T-helper 17 cell (primary cell): ENCODE data around the gene EIF3M. TPM values are rescaled to one million over a fixed set of nuclear protein-coding genes. Genes with fewer than 3 reads are reported as not detected.
A peak's percentile ranks its signal among the peaks of the same experiment; 100 is the strongest.
"Not testable (repeated sequence)": the region's sequence is repeated elsewhere in the genome, so short reads cannot be mapped to it uniquely, and the experiment has no call there.

Source experiments
- ATAC-seq: fragments of 150-1000 bp; cut with Tn5 transposase; 2 replicates; pipeline ENCODE4 v1.10.0; 2021; ENCODE audit warnings: mild to moderate bottlenecking, moderate library complexity
- DNase-seq, 3 donors: peaks; one replicate each; pipeline versions ENCODE4 v3.0.0 to v3.0.0-alpha.2; 2020 to 2021
- H3K9me3 ChIP-seq: one replicate; pipeline ENCODE4 v1.7.0; 2013; ENCODE audit warnings: low read length, mild to moderate bottlenecking; ENCODE audit not compliant: control insufficient read depth, poor library complexity, severe bottlenecking
- H3K27ac Mint-ChIP-seq: one replicate; pipeline ENCODE4 v1.8.0; 2022; ENCODE audit warnings: mild to moderate bottlenecking, moderate library complexity, mixed read lengths
- H3K27me3 Mint-ChIP-seq: one replicate; pipeline ENCODE4 v1.8.0; 2022; ENCODE audit warnings: mixed read lengths
- H3K36me3 Mint-ChIP-seq: one replicate; pipeline ENCODE4 v1.8.0; 2022; ENCODE audit warnings: low read depth, mixed read lengths
- H3K4me1 Mint-ChIP-seq: one replicate; pipeline ENCODE4 v1.8.0; 2022; ENCODE audit warnings: mild to moderate bottlenecking, mixed read lengths
- H3K4me3 Mint-ChIP-seq: one replicate; pipeline ENCODE4 v1.8.0; 2022; ENCODE audit warnings: mild to moderate bottlenecking, moderate library complexity, mixed read lengths
- total RNA-seq, 4 donors: library from RNA in 2 of 4; stranded (reverse) in 2 of 4; gene quantifications; one replicate each; pipeline ENCODE4 v1.2.3 and lab custom pipeline; 2022 to 2026

Gene EIF3M
- total RNA-seq, 2 donors from 2014 or later = 203 to 215 TPM

GRCh38 chr11:32573228-32573627 lies 10.4 kb upstream of the EIF3M start:
- DNase-seq (no peak), ATAC-seq (no peak)
- H3K27me3 Mint-ChIP-seq = peaks cover 42% of the 10 kb centered on the region
- H3K36me3 Mint-ChIP-seq = peaks cover 5% of the 10 kb centered on the region
- no peak overlapping the region for H3K27ac Mint-ChIP-seq
- no peak overlapping the region for H3K4me3 Mint-ChIP-seq
- H3K4me1 Mint-ChIP-seq = peaks cover 4% of the 10 kb centered on the region
- H3K9me3 ChIP-seq = no peaks in the 10 kb centered on the region

- DNase-seq (no peak), ATAC-seq (no peak)
- no peak overlapping the region for H3K4me3 Mint-ChIP-seq
- peaks cover 42% of the 10 kb centered on the region for H3K27me3 Mint-ChIP-seq
- H3K27ac Mint-ChIP-seq = no peak overlapping the region
- peaks cover 5% of the 10 kb centered on the region for H3K36me3 Mint-ChIP-seq
- H3K9me3 ChIP-seq = no peaks in the 10 kb centered on the region
- H3K4me1 Mint-ChIP-seq = peaks cover 4% of the 10 kb centered on the region
Observed at GRCh38 chr11:32574421-32574820, 9.2 kb upstream of the EIF3M start.

GRCh38 chr11:32575070-32575469 lies 8.6 kb upstream of the EIF3M start:
- DNase-seq (no peak), ATAC-seq (no peak)
- Mint-ChIP-seq H3K4me3 (no peak overlapping the region), H3K36me3 (peaks cover 5% of the 10 kb centered on the region), H3K27ac (no peak overlapping the region), H3K27me3 (peaks cover 40% of the 10 kb centered on the region), H3K4me1 (peaks cover 4% of the 10 kb centered on the region)
- no peaks in the 10 kb centered on the region for H3K9me3 ChIP-seq

- Mint-ChIP-seq H3K4me3 (no peak overlapping the region), H3K36me3 (peaks cover 2% of the 10 kb centered on the region), H3K27ac (no peak overlapping the region), H3K4me1 (peaks cover 2% of the 10 kb centered on the region), H3K27me3 (peaks cover 26% of the 10 kb centered on the region)
- ATAC-seq = no peak
- DNase-seq = no peak
- H3K9me3 ChIP-seq = no peaks in the 10 kb centered on the region
Observed at GRCh38 chr11:32576456-32576855, 7.2 kb upstream of the EIF3M start.

GRCh38 chr11:32580967-32581366 lies 2.7 kb upstream of the EIF3M start:
- Mint-ChIP-seq H3K4me3 (no peak overlapping the region), H3K36me3 (peaks cover 9% of the 10 kb centered on the region), H3K27me3 (no peaks in the 10 kb centered on the region), H3K27ac (no peak overlapping the region), H3K4me1 (peaks cover 21% of the 10 kb centered on the region)
- DNase-seq = no peak
- H3K9me3 ChIP-seq = no peaks in the 10 kb centered on the region
- no peak for ATAC-seq

- Mint-ChIP-seq H3K27me3 (no peaks in the 10 kb centered on the region), H3K36me3 (peaks cover 9% of the 10 kb centered on the region), H3K4me1 (peaks cover 24% of the 10 kb centered on the region), H3K4me3 (no peak overlapping the region), H3K27ac (no peak overlapping the region)
- ATAC-seq (no peak), DNase-seq (no peak)
- no peaks in the 10 kb centered on the region for H3K9me3 ChIP-seq
Observed at GRCh38 chr11:32581556-32581955, 2.1 kb upstream of the EIF3M start.

GRCh38 chr11:32584921-32585320 lies 1.3 kb downstream of the EIF3M start:
- peak overlapping the region; percentile 98 for H3K4me3 Mint-ChIP-seq
- H3K36me3 Mint-ChIP-seq = peaks cover 9% of the 10 kb centered on the region
- H3K27me3 Mint-ChIP-seq = no peaks in the 10 kb centered on the region
- H3K4me1 Mint-ChIP-seq = peaks cover 33% of the 10 kb centered on the region
- no peak for ATAC-seq
- H3K27ac Mint-ChIP-seq = peak overlapping the region; percentile 96
- DNase-seq = no peak
- H3K9me3 ChIP-seq = no peaks in the 10 kb centered on the region

GRCh38 chr11:32586576-32587190 lies 3.1 kb downstream of the EIF3M start:
- no peak for DNase-seq
- no peak for ATAC-seq
- Mint-ChIP-seq H3K36me3 (peaks cover 13% of the 10 kb centered on the region), H3K27ac (peak overlapping the region; percentile 49), H3K4me1 (peaks cover 36% of the 10 kb centered on the region), H3K27me3 (no peaks in the 10 kb centered on the region), H3K4me3 (no peak overlapping the region)
- H3K9me3 ChIP-seq = no peaks in the 10 kb centered on the region

- H3K36me3 Mint-ChIP-seq = peaks cover 14% of the 10 kb centered on the region
- ATAC-seq (no peak), DNase-seq (no peak)
- peaks cover 19% of the 10 kb centered on the region for H3K4me1 Mint-ChIP-seq
- no peak overlapping the region for H3K27ac Mint-ChIP-seq
- no peaks in the 10 kb centered on the region for H3K27me3 Mint-ChIP-seq
- no peak overlapping the region for H3K4me3 Mint-ChIP-seq
- H3K9me3 ChIP-seq = no peaks in the 10 kb centered on the region
Observed at GRCh38 chr11:32594272-32594671, 10.6 kb downstream of the EIF3M start.

- Mint-ChIP-seq H3K27ac (peak overlapping the region; percentile 69), H3K36me3 (peaks cover 12% of the 10 kb centered on the region), H3K4me1 (peaks cover 19% of the 10 kb centered on the region)
- DNase-seq, H3K27me3 Mint-ChIP-seq, H3K9me3 ChIP-seq, ATAC-seq, H3K4me3 Mint-ChIP-seq: not testable (repeated sequence)
Observed at GRCh38 chr11:32596114-32596513, 12.5 kb downstream of the EIF3M start.

- ATAC-seq (no peak), DNase-seq (no peak)
- Mint-ChIP-seq H3K27me3 (no peaks in the 10 kb centered on the region), H3K4me1 (peaks cover 8% of the 10 kb centered on the region), H3K36me3 (peaks cover 2% of the 10 kb centered on the region), H3K27ac (peak overlapping the region; percentile 6), H3K4me3 (no peak overlapping the region)
- no peaks in the 10 kb centered on the region for H3K9me3 ChIP-seq
Observed at GRCh38 chr11:32597921-32598320, 14.3 kb downstream of the EIF3M start.

- H3K27me3 Mint-ChIP-seq = no peaks in the 10 kb centered on the region
- no peaks in the 10 kb centered on the region for H3K9me3 ChIP-seq
- no peak for DNase-seq
- no peak for ATAC-seq
- H3K36me3 Mint-ChIP-seq = peaks cover 2% of the 10 kb centered on the region
- H3K4me1 Mint-ChIP-seq = peaks cover 2% of the 10 kb centered on the region
- peak overlapping the region; percentile 41 for H3K27ac Mint-ChIP-seq
- no peak overlapping the region for H3K4me3 Mint-ChIP-seq
Observed at GRCh38 chr11:32602657-32603415, 19.2 kb downstream of the EIF3M start.

GRCh38 chr11:32606220-32606619 lies 22.6 kb downstream of the EIF3M start:
- no peaks in the 10 kb centered on the region for H3K27me3 Mint-ChIP-seq
- ATAC-seq (no peak), DNase-seq (no peak)
- no peak overlapping the region for H3K27ac Mint-ChIP-seq
- H3K4me3 Mint-ChIP-seq = no peak overlapping the region
- peaks cover 2% of the 10 kb centered on the region for H3K36me3 Mint-ChIP-seq
- H3K9me3 ChIP-seq = no peaks in the 10 kb centered on the region
- H3K4me1 Mint-ChIP-seq = no peaks in the 10 kb centered on the region

- ATAC-seq, H3K27me3 Mint-ChIP-seq, H3K36me3 Mint-ChIP-seq, H3K4me1 Mint-ChIP-seq, H3K27ac Mint-ChIP-seq, H3K9me3 ChIP-seq, H3K4me3 Mint-ChIP-seq, DNase-seq: not testable (repeated sequence)
Observed at GRCh38 chr11:32608826-32609225, 25.2 kb downstream of the EIF3M start.
